NCI-H1417 treated with DMSO at 0.1 percent for 48 hours (cell line): ENCODE results near the gene ANKRD55.
"Not testable (repeated sequence)": the region's sequence is repeated elsewhere in the genome, so short reads cannot be mapped to it uniquely, and the experiment has no call there.

Source experiments
- DNase-seq: peaks from one replicate; lab custom pipeline; 2025; lab: John Stamatoyannopoulos, UW

ANKRD55 gene

GRCh38 chr5:56253126-56253525 lies 20.0 kb upstream of the ANKRD55 start:
- no peak for DNase-seq

DNA sequence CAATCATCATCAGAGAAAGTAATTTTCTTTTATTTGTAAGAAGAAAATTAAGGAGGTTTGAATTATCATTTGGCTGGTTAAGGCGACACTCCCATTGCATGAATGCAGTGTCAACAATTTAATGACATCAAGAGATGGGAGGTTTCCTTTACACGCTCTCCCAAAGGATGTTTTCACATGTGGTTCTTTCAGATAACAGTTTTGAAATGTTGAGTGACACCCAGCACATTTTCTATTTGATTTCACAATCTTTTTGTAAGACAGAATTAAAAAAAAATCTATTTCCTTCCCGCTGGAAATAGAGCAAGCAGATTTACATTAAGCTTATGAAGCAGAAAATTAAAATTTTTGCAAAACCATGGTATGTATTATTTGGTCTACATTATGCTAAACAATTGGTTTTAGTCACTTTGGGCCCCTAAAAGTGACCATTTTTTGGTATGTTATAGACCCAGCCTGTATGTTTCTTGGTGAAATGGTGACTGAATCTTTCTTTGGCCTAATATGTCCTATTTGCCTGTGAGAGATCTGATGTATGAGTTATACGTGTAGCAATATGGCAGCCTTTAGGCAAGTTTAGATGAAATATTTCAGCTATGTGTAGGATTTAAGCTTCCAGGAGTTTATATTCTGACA lies 18.9 kb upstream of the ANKRD55 start:
- DNase-seq: no peak

DNA sequence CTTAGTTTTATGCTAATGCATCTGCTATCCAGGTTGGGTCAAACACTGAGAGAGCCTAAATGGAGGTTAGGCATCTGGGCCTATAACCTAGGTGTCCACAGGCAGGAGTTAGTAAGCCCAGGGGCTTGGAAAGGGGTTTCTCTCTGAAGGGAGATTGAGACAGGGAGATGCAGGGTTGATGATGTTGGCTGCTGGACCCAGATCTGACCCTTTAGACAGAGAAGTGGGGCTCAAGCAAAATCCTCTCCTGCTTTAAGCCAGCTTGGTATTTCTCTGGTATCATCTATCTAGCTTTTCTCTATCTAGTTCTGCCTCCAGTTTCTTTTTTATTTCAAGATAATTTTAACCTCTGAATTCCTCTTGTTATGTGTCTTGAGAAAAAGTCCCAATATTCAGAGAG lies 18.3 kb upstream of the ANKRD55 start:
- no peak for DNase-seq

DNA sequence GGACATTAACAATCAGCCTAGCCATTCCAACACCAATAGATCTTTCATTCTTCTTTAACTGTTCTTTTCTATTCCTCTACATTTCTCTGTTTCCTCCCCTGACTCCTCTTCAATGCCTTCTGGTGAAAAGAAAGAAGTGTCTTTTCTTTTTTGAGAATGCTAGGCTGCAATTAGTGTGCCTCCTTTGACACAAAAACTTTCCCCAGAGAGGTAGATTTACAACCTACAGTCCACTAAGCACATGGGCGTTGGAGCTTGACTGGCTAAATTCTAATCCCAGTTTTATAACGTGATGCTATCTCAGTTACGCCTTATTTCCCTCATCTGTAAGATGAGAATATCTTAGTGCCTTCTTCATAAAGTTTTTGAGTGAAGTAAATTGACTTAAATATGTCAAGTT lies 16.9 kb upstream of the ANKRD55 start:
- DNase-seq: no peak

GRCh38 chr5:56249085-56249484 lies 16.0 kb upstream of the ANKRD55 start:
- DNase-seq: not testable (repeated sequence)

DNA sequence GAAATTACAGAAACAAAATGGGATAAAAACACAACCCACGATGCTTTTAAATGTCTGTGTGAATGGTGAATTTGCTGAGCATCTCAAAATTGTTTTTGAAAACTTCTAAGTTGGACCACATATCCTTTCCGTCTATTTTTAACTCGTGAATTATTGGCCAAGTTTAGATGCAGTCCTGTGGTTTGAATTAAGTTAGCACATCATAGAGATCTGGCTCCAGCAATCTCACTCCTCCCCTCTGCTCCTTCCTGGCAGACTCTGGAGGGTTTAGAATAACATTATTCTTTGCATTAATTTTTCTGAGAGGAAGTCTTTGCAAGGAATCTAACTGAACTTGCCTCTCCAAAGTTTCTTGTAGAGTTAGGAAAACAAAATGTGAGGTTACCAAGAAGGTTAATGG lies 14.5 kb upstream of the ANKRD55 start:
- DNase-seq: no peak

- no peak for DNase-seq
Measured at GRCh38 chr5:56246769-56247168, 13.6 kb upstream of the ANKRD55 start.

DNA sequence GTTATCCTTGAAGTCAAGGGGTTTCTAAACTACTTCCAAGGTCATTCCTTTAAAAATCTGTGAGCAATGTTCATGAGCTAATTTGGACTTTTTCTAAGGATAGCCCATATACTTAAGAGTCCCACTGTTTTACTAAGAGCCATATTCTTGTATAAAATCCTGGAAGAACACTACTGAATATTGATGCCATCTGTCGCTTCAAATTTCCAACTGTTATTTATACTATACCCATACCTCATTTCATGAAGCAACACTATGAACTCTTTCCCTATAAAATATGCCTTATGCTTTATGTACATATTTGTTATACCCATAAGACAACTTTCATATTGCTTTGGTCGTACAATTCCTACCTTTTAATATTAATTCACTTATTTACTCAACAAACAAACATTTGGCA lies 12.4 kb upstream of the ANKRD55 start:
- DNase-seq: no peak

DNA sequence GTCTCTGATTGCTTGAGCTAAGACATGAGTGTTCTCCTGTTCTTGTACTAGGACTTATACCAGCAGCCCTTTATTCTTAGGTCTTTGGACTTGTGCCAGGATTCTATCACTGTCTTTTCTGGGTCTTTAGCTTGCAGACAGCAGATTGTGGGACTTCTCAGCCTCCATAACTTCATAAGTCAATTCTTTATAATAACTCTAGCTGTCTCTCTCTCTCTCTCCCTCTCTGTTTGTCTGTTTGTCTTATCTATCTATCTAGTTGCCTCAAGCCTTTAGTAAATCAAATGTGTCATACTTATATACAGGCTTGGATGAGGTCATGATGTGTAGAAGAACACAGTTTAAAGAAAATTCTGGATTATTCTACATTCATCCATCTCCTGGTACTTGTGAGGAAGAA lies 11.5 kb upstream of the ANKRD55 start:
- DNase-seq: no peak

GRCh38 chr5:56242271-56242670 lies 9.1 kb upstream of the ANKRD55 start:
- DNase-seq: not testable (repeated sequence)

- DNase-seq: no peak
Measured at GRCh38 chr5:56232538-56232937, 592 bp downstream of the ANKRD55 start.

- no peak for DNase-seq
Measured at GRCh38 chr5:56230576-56230975, 2.6 kb downstream of the ANKRD55 start.

- no peak for DNase-seq
Measured at GRCh38 chr5:56229111-56229510, 4.0 kb downstream of the ANKRD55 start.

GRCh38 chr5:56228631-56229030 lies 4.5 kb downstream of the ANKRD55 start:
- DNase-seq: no peak

- no peak for DNase-seq
Measured at GRCh38 chr5:56227691-56228090, 5.4 kb downstream of the ANKRD55 start.

DNA sequence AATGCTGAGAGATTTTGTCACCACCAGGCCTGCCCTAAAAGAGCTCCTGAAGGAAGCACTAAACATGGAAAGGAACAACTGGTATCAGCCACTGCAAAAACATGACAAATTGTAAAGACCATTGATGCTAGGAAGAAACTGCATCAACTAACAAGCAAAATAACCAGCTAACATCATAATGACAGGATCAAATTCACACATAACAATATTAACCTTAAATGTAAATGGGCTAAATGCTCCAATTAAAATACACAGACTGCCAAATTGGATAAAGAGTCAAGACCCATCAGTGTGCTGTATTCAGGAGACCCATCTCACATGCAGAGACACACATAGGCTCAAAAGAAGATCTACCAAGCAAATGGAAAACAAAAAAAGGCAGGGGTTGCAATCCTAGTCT lies 9.8 kb downstream of the ANKRD55 start:
- DNase-seq: not testable (repeated sequence)

DNA sequence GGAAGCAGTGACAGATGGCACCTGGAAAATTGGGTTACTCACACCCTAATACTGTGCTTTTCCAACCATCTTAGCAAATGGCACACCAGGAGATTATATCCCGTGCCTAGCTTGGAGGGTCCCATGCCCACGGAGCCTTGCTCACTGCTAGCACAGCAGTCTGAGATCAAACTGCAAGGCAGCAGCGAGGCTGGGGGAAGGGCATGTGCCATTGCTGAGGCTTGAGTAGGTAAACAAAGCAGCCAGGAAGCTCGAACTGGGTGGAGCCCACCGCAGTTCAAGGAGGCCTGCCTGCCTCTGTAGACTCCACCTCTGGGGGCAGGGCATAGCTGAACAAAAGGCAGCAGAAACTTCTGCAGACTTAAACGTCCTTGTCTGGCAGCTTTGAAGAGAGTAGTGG lies 11.5 kb downstream of the ANKRD55 start:
- not testable (repeated sequence) for DNase-seq

DNA sequence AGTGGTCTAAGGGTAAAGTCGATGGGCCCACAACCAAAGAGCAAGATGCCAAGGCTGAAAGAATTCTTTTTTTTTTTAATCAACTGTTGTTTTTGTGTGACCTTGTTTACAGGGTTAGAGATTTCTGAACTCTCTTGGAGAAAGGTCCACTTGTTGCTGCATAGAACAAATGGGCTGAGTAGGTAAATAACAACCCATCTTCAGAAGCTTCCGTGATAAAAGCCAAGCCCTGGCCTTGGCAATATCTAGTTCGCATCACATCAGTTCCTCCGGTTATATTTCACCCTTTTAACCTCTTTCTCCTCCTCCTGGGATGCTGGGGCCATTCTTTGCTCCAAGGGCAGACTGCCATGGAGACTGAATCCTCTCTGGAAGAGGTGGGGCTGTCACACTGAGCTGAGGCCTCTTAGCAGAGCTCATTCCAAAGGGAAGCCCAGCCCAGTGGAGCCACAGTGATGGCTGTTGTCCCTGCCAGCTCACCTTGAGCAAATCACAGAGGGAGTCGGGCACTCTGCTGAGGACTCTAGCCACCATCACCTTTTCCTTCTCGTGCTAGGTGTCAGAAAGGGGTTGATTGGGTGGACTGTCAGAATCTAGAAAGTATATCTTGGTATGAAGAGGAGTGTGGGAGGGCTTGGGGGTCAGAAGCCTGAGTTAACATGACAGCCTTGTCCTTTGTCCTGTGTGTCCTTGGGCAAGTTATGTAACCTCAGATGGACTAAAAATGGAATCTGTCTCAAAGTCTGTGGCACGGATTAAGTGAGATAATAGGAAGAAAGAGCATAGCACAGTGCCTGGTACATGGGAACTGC lies 17.9 kb downstream of the ANKRD55 start:
- DNase-seq: no peak

- DNase-seq: not testable (repeated sequence)
Measured at GRCh38 chr5:56213886-56214535, 19.1 kb downstream of the ANKRD55 start.

DNA sequence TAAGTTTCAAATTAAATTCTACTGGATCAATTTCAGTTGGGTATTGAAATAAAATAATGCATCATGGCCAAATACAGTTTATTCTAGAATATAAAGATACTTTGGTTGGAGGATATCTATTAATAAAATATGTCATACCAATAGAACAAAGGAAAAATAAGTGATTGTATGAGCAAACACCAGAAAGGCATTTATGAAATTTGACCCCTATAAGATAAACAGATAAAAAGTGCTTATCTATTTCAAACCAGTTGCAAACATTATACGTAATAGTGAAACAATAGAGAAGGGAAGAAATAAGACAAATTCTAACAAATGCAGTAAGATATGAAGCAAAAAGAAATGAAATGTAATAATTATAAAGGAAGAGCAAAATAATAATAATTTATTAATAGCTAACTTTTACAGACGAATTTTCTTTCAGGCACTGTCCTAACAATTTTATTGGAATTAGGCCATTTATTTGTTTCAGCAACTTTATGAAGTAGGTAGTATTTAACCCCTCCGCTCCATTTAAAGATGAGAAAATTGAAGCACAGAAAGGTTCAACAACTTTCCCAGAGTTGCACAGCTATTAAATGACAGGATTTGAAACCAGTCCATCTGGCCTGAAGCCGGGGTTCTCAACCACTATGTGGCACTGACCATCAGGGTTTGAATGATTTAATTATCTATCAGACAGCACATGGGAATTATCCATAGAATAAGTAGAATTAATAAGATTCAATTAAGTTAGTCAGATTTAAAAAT lies 20.8 kb downstream of the ANKRD55 start:
- DNase-seq: no peak

- DNase-seq: no peak
Measured at GRCh38 chr5:56211298-56211865, 21.7 kb downstream of the ANKRD55 start.

GRCh38 chr5:56208681-56209080 lies 24.4 kb downstream of the ANKRD55 start:
- DNase-seq: no peak
